Measurements from ENCODE around the gene TOPORS.
"Not testable (repeated sequence)": the region's sequence is repeated elsewhere in the genome, so short reads cannot be mapped to it uniquely, and the experiment has no call there.

DNA sequence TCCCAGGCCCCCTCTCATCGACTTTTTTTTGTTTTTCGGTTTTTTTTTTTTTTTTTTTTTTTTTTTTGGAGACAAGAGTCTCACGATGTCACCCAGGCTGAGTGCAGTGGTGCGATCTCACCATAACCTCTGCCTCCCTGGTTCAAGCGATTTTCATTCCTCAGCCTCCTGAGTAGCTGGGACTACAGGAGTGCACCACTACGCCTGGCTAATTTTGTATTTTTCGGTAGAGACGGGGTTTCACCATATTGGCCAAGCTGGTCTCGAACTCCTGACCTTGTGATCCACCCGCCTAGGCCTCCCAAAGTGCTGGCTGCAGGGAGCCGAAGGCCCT is 27.9 kb downstream of the TOPORS start:
- TF ChIP-seq RAD21 (IDR thresholded peaks at IDR 0.05), result not testable (repeated sequence)
- TF ChIP-seq, protein P1, sequence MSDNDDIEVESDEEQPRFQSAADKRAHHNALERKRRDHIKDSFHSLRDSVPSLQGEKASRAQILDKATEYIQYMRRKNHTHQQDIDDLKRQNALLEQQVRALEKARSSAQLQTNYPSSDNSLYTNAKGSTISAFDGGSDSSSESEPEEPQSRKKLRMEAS (IDR thresholded peaks at IDR 0.05), result not testable (repeated sequence)
- TF ChIP-seq, protein P2, sequence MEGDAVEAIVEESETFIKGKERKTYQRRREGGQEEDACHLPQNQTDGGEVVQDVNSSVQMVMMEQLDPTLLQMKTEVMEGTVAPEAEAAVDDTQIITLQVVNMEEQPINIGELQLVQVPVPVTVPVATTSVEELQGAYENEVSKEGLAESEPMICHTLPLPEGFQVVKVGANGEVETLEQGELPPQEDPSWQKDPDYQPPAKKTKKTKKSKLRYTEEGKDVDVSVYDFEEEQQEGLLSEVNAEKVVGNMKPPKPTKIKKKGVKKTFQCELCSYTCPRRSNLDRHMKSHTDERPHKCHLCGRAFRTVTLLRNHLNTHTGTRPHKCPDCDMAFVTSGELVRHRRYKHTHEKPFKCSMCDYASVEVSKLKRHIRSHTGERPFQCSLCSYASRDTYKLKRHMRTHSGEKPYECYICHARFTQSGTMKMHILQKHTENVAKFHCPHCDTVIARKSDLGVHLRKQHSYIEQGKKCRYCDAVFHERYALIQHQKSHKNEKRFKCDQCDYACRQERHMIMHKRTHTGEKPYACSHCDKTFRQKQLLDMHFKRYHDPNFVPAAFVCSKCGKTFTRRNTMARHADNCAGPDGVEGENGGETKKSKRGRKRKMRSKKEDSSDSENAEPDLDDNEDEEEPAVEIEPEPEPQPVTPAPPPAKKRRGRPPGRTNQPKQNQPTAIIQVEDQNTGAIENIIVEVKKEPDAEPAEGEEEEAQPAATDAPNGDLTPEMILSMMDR (IDR thresholded peaks at IDR 0.05; ENCODE audit: low read depth, low read length, missing input control), result not testable (repeated sequence)
